Tibial nerve (tissue), 4 donors: ENCODE measurements around the gene ASF1B. TPM values are rescaled to one million over a fixed set of nuclear protein-coding genes. Genes with fewer than 3 reads are reported as not detected.

Experiments
- DNase-seq, 2 donors: peaks; one replicate each; pipeline ENCODE4 v3.0.0-alpha.2; 2019; ENCODE audit warnings: low spot score in 2 of 2
- H3K27ac ChIP-seq, 4 donors: fragments of 200-600 bp; sonication (generic) in 3 of 4; one replicate each; pipeline ENCODE4 v1.5.1; 2017 to 2019; ENCODE audit warnings: mild to moderate bottlenecking in 1 of 4
- H3K27me3 ChIP-seq, 2 donors: fragments of 200-600 bp; sonication (generic) in 1 of 2; one replicate each; pipeline versions ENCODE4 v1.5.1 to v1.6.0; 2017 to 2019
- H3K36me3 ChIP-seq, 3 donors: fragments of 200-600 bp; sonication (generic); one replicate each; pipeline ENCODE4 v1.5.1; 2018 to 2019
- H3K4me1 ChIP-seq, 4 donors: fragments of 200-600 bp; sonication (generic) in 3 of 4; one replicate each; pipeline ENCODE4 v1.5.1; 2017 to 2019
- H3K4me3 ChIP-seq, 4 donors: fragments of 200-600 bp; sonication (generic) in 3 of 4; one replicate each; pipeline ENCODE4 v1.5.1; 2017 to 2019; ENCODE audit warnings: mild to moderate bottlenecking in 1 of 4, moderate library complexity in 1 of 4
- H3K9me3 ChIP-seq, 4 donors: fragments of 200-600 bp; sonication (generic) in 3 of 4; one replicate each; pipeline ENCODE4 v1.5.1; 2017 to 2019
- CTCF ChIP-seq, 5 experiments: fragments of 200-600 bp in 3 of 5; fragments of 450-650 bp in 2 of 5; sonication (generic) in 3 of 5; IDR thresholded peaks; one replicate each; pipeline ENCODE4 v1.5.1; 2016 to 2019; ENCODE audit warnings: antibody characterized with exemption in 5 of 5, mild to moderate bottlenecking in 3 of 5, moderate library complexity in 2 of 5
- EP300 ChIP-seq, 2 donors: sonication (generic); formaldehyde crosslinking; IDR thresholded peaks; one replicate each; pipeline ENCODE4 v1.6.1; 2017; ENCODE audit warnings: antibody characterized with exemption in 2 of 2, mild to moderate bottlenecking in 1 of 2
- POLR2A ChIP-seq, 2 donors: fragments of 450-650 bp; IDR thresholded peaks; one replicate each; pipeline ENCODE4 v1.6.1; 2017; ENCODE audit warnings: antibody characterized with exemption in 2 of 2, mild to moderate bottlenecking in 2 of 2, moderate library complexity in 2 of 2
- WGBS, 2 donors: methylation state at CpG; one replicate each; pipeline ENCODE4 v1.1.5; 2018; 5-methylcytosine and 5-hydroxymethylcytosine counted together
- total RNA-seq, 4 donors: library from RNA; depleted of rRNA; stranded (reverse); fragments of >200 nt; gene quantifications; one replicate each; pipeline ENCODE4 v1.1.0, GENCODE V29; 2016

ASF1B gene
- total RNA-seq, 4 donors from 2014 or later = 0.90 to 2.3 TPM; not detected in 2

- H3K4me3 ChIP-seq = no peak overlapping the region
- DNase-seq = no peak
- no peak overlapping the region for H3K27ac ChIP-seq
- no peaks in the 10 kb centered on the region for H3K9me3 ChIP-seq
- H3K36me3 ChIP-seq = peaks cover 0 to 23% (median 0%) of the 10 kb centered on the region in 3 donors
- TF ChIP-seq CTCF (IDR thresholded peaks at IDR 0.05) (no peak), EP300 (IDR thresholded peaks at IDR 0.05) (no peak), POLR2A (IDR thresholded peaks at IDR 0.05) (no peak)
- H3K27me3 ChIP-seq = no peaks in the 10 kb centered on the region
- H3K4me1 ChIP-seq = peaks cover 0 to 27% (median 14%) of the 10 kb centered on the region in 4 donors
- 72 to 83% methylated on average over 15 to 16 of the region's 16 CpGs for WGBS, 2 donors
Measured at GRCh38 chr19:14164724-14165493, 28.5 kb upstream of the ASF1B start.

- peaks cover 0 to 24% (median 0%) of the 10 kb centered on the region in 3 donors for H3K36me3 ChIP-seq
- WGBS, 2 donors = 60 to 65% methylated on average over 11 of the region's 11 CpGs
Measured at GRCh38 chr19:14164082-14164481, 27.7 kb upstream of the ASF1B start.

GRCh38 chr19:14162871-14163297 is 26.5 kb upstream of the ASF1B start:
- TF ChIP-seq CTCF (IDR thresholded peaks at IDR 0.05) (no peak), EP300 (IDR thresholded peaks at IDR 0.05) (no peak), POLR2A (IDR thresholded peaks at IDR 0.05) (no peak)
- no peaks in the 10 kb centered on the region for H3K9me3 ChIP-seq
- peaks cover 0 to 36% (median 0%) of the 10 kb centered on the region in 3 donors for H3K36me3 ChIP-seq
- H3K4me1 ChIP-seq = peaks cover 0 to 24% (median 13%) of the 10 kb centered on the region in 4 donors
- no peak overlapping the region for H3K27ac ChIP-seq
- H3K27me3 ChIP-seq = no peaks in the 10 kb centered on the region
- H3K4me3 ChIP-seq = no peak overlapping the region
- DNase-seq = no peak
- WGBS, 2 donors = 95 to 96% methylated on average over 38 of the region's 38 CpGs

More at GRCh38 chr19:14164082-14164481, 27.7 kb upstream of the ASF1B start:
- H3K4me1 ChIP-seq = peaks cover 0 to 27% (median 14%) of the 10 kb centered on the region in 4 donors
- H3K4me3 ChIP-seq = no peak overlapping the region
- no peaks in the 10 kb centered on the region for H3K9me3 ChIP-seq
- H3K27me3 ChIP-seq = no peaks in the 10 kb centered on the region
- TF ChIP-seq CTCF (IDR thresholded peaks at IDR 0.05) (no peak), POLR2A (IDR thresholded peaks at IDR 0.05) (no peak), EP300 (IDR thresholded peaks at IDR 0.05) (no peak)
- H3K27ac ChIP-seq = no peak overlapping the region
- DNase-seq = no peak

GRCh38 chr19:14161305-14161704 is 24.9 kb upstream of the ASF1B start:
- 85 to 88% methylated on average over 17 to 19 of the region's 19 CpGs for WGBS, 2 donors
- Histone ChIP-seq H3K4me1 (peaks cover 0 to 8% (median under 1%) of the 10 kb centered on the region in 4 donors), H3K27me3 (no peaks in the 10 kb centered on the region), H3K9me3 (no peaks in the 10 kb centered on the region), H3K27ac (no peak overlapping the region), H3K4me3 (no peak overlapping the region), H3K36me3 (peaks cover 0 to 51% (median 0%) of the 10 kb centered on the region in 3 donors)
- DNase-seq = no peak
- no peak for TF ChIP-seq EP300 (IDR thresholded peaks at IDR 0.05)
- TF ChIP-seq POLR2A (IDR thresholded peaks at IDR 0.05) = no peak
- no peak for TF ChIP-seq CTCF (IDR thresholded peaks at IDR 0.05)

GRCh38 chr19:14160017-14160703 is 23.8 kb upstream of the ASF1B start:
- H3K27ac ChIP-seq = no peak overlapping the region
- no peak for TF ChIP-seq CTCF (IDR thresholded peaks at IDR 0.05)
- TF ChIP-seq POLR2A (IDR thresholded peaks at IDR 0.05) = no peak
- TF ChIP-seq EP300 (IDR thresholded peaks at IDR 0.05) = no peak
- 87 to 89% methylated on average over 16 to 25 of the region's 25 CpGs for WGBS, 2 donors
- H3K4me1 ChIP-seq = no peaks in the 10 kb centered on the region
- H3K4me3 ChIP-seq = no peak overlapping the region
- no peaks in the 10 kb centered on the region for H3K9me3 ChIP-seq
- DNase-seq = no peak
- H3K36me3 ChIP-seq = peaks cover 0 to 63% (median 0%) of the 10 kb centered on the region in 3 donors
- no peaks in the 10 kb centered on the region for H3K27me3 ChIP-seq
